ENCODE data around the gene ZBTB46.

ZBTB46 gene

DNA sequence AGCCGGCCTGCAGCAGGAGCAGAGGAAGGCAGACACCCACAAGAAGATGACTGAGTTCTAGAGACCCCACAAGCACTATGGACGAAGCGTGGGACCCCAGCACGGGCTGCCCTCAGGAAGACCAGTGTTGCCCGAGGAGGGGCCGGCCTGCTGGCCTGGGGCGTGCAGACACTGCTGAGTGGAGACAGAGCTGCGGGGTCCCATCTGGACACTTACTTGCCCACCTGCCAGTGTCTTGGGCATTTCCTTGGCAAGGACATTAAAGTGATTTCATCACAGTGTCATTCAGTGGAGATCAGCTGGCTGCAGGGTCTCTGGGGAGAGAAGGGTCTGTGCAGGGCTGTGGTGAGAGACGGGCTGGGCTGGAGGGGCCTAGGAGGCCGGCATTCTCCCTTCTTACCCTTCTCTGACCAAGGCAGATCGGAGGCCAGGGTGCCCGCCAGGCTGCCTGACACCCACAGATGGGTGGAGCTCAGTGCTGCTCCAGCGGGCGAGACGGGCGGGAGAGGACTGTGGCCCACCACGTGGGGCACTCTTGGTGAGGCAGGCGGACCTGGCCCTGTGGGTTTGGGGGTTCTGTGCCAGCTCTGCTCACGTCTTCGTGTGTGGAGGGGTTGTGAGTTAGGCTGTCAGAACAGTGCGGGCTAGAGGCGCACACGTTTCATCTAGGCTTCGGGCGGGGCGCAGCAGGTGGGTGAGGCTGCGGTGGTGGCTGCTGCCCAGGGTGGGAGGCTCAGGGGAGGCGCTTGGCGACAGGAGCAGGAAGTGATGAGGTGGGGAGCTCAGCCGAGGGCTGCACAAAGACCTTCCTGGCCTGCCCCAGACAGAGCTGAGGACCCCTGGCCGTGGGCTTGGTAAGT, 95.0 kb downstream of the ZBTB46 start, which contains the start of gene LIME1:
Gene LIME1 (plus strand): TSS at position 806 of the 860 bp plus-strand sequence. CDS start 886 bp downstream, outside the sequence.
- no peak for DNase-seq (ENCODE audit: extremely low read depth, low read depth)
- TF ChIP-seq, protein P1, sequence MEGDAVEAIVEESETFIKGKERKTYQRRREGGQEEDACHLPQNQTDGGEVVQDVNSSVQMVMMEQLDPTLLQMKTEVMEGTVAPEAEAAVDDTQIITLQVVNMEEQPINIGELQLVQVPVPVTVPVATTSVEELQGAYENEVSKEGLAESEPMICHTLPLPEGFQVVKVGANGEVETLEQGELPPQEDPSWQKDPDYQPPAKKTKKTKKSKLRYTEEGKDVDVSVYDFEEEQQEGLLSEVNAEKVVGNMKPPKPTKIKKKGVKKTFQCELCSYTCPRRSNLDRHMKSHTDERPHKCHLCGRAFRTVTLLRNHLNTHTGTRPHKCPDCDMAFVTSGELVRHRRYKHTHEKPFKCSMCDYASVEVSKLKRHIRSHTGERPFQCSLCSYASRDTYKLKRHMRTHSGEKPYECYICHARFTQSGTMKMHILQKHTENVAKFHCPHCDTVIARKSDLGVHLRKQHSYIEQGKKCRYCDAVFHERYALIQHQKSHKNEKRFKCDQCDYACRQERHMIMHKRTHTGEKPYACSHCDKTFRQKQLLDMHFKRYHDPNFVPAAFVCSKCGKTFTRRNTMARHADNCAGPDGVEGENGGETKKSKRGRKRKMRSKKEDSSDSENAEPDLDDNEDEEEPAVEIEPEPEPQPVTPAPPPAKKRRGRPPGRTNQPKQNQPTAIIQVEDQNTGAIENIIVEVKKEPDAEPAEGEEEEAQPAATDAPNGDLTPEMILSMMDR (IDR thresholded peaks at IDR 0.05; ENCODE audit: low read depth, low read length), result no peak

DNA sequence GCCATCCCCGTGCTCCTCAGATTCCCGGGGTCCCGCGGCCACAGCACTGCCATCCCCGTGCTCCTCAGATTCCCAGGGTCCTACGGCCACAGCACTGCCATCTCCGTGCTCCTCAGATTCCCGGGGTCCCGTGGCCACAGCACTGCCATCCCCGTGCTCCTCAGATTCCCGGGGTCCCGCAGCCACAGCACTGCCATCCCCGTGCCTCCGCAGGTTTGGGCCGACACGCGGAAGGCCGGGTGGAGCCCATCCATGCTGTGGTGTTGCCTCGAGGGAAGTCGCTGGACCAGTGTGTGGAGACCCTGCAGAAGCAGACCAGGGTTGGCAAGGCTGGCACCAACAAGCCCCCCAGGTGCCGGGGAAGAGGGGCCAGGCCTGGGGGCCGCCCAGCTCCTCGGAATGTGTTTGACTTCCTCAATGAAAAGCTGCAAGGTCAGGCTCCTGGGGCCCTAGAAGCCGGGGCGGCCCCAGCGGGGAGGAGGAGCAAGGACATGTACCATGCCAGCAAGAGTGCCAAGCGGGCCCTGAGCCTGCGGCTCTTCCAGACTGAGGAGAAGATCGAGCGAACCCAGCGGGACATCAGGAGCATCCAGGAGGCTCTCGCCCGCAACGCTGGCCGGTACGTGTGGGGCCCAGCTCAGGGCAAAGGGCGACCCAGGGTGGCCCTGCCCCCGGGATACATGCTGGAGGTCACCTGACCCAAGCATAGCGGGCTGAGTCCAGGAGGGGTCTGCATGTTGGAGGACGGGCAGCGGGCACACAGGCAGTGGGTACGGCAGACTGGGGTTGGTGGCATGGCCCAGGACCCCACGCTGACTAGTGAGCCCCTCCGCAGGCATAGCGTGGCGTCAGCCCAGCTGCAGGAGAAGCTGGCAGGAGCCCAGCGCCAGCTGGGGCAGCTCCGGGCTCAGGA, 95.9 kb downstream of the ZBTB46 start:
- DNase-seq (ENCODE audit: extremely low read depth, low read depth), result no peak
- TF ChIP-seq, protein P1 (IDR thresholded peaks at IDR 0.05; ENCODE audit: low read depth, low read length), result no peak

DNA sequence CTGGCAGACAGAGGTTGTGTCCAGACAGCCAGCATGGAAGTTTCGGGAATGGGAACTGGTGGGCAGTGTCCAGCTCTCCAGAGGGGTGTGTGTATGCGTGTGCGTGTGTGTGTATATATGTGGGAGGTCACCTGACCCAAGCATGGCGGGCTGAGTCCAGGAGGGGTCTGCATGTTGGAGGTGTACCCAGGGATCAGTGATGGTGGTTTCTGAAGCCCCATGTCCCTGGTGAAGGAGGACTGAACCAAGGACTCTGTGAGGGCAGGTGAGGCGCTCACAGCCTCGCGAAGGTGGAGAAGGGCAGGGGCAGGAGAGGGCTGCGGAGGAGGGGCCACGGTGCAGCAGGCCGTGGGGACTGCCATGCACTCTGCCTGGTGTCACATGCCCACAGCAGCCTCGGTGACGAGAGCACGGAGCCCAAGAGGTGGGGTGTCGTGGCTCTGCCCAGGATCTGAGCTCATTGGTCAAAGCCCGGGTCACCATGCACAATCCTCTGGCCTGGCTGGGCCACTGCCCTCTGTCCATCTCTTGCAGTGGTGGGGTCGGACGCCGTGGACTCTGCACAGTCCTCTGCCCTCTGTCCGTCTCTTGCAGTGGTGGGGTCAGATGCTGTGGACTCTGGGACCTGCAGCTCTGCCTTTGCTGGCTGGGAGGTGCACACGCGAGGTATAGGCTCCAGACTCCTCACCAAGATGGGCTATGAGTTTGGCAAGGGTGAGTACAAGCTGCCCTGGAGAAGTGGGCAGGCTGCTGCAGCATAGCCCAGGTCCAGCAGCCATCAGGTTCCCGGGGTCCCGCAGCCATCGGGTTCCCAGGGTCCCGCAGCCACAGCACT, 96.7 kb downstream of the ZBTB46 start:
- no peak for DNase-seq (ENCODE audit: extremely low read depth, low read depth)
- TF ChIP-seq, protein P1 (IDR thresholded peaks at IDR 0.05; ENCODE audit: low read depth, low read length), result no peak

DNA sequence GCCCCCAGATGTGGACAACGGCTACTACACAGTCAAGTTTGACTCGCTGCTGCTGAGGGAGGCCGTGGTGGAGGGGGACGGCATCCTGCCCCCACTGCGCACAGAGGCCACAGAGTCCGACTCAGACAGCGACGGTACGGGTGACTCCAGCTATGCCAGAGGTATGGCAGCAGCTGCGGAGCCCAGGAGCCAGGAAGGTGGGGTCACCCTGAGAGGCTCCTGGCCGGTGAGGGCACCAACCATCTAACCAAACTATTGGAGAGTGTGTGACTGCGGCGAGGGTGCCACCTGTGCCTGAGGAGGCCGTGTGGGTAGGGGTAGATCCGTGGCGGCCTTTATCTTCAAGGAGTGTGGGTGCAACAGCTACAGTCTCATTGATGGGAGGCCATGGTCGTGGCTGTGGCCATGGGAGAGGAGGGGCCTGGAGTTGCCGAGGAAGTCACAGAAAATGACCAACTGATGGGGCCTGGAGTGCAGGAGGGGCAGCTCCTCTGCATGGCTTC, 97.4 kb downstream of the ZBTB46 start:
- DNase-seq (ENCODE audit: extremely low read depth, low read depth), result no peak
- TF ChIP-seq, protein P1 (IDR thresholded peaks at IDR 0.05; ENCODE audit: low read depth, low read length), result no peak

DNA sequence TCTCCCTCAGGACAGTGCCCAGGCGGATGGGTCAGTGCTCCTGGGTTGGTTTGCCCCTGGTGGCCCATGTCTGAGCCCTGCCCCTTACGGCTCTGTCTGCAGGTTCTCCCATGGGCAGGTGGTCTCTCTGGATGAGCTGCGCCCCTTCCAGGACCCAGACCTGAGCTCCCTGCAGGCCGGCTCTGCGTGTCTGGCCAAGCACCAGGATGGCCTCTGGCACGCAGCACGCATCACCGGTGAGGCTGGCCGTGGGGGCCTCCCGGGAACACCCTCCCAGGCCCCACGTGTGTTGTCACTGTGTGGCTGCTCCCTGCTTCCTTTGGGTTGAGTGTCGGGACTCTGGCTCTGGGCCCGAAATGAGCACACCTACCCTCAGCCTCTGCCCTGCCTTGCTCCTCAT, 97.9 kb downstream of the ZBTB46 start:
- TF ChIP-seq, protein P1 (IDR thresholded peaks at IDR 0.05; ENCODE audit: low read depth, low read length), result no peak
- no peak for DNase-seq (ENCODE audit: extremely low read depth, low read depth)

DNA sequence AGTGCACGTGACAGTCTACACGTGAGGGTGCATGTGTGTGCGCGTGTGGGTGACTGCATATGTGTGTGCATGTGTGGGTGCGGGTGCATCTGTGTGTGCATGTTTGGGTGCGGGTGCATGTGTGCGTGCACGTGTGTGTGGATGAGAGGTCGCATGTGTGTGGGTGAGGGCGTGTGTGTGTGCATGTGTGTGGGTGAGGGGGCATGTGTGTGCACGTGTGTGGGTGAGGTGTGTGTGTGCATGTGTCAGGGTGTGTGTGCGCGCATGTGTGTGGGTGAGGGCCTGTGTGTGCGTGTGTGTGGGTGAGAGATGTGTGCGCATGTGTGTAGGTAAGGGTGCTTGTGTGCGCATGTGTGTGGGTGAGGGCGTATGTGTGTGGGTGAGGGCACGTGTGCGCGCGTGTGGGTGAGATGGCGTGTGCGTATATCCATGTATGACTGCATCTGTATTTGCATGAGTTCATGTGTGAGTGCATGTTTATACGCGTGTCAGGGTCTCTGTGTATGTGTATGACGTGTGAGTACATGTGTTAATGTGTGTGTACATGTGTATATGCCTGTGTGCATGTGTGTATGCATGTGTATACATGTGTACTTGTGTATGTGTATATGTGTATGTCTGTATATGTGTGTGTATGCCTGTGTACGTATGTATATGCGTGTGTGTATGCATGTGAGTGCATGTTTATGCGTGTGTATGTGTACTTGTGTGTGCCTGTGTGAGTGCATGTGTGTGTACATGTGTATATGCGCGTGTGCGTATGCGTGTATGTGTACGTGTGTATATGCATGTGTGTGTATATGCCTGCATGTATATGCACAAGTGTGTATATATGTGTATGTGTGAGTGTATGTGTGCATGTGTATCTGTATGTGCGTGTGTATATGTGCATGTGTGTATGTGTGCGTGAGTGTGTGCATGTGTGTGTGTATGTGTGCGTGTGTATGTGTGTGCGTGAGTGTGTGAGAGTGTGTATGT, 98.7 kb downstream of the ZBTB46 start:
- TF ChIP-seq, protein P1 (IDR thresholded peaks at IDR 0.05; ENCODE audit: low read depth, low read length), result no peak
- no peak for DNase-seq (ENCODE audit: extremely low read depth, low read depth)

Measured in AG09319 (cell line).